Natural killer cell (primary cell): ENCODE data around the gene GPATCH3. TPM values are rescaled to one million over a fixed set of nuclear protein-coding genes. Genes with fewer than 3 reads are reported as not detected.

Source experiments
- ATAC-seq, 3 donors: fragments of 150-1000 bp in 2 of 3; fragments of 200-7000 bp in 1 of 3; cut with Tn5 transposase; 1 replicate in 1 of 3; 2 replicates in 2 of 3; pipeline ENCODE4 v1.10.0; 2021; ENCODE audit warnings: mild to moderate bottlenecking in 2 of 3, moderate library complexity in 2 of 3
- DNase-seq, 2 donors: peaks; one replicate each; pipeline versions ENCODE4 v3.0.0 to v3.0.0-alpha.2; 2013 to 2021; ENCODE audit warnings: mixed read lengths in 1 of 2
- H3K27ac ChIP-seq: one replicate; pipeline ENCODE4 v1.5.1; 2013; ENCODE audit warnings: mild to moderate bottlenecking, low read length
- H3K27me3 ChIP-seq: one replicate; pipeline ENCODE4 v1.6.1; 2013; ENCODE audit warnings: low read length; ENCODE audit not compliant: control insufficient read depth, insufficient read depth
- H3K36me3 ChIP-seq: one replicate; pipeline ENCODE4 v1.6.1; 2013; ENCODE audit warnings: low read length; ENCODE audit not compliant: control insufficient read depth, insufficient read depth
- H3K4me1 ChIP-seq: one replicate; pipeline ENCODE4 v1.6.1; 2013; ENCODE audit warnings: low read length; ENCODE audit not compliant: control insufficient read depth, insufficient read depth
- H3K4me3 ChIP-seq: one replicate; pipeline ENCODE4 v1.5.1; 2013; ENCODE audit warnings: low read length
- H3K9me3 ChIP-seq: one replicate; pipeline ENCODE4 v1.6.1; 2013; ENCODE audit warnings: low read length; ENCODE audit not compliant: control insufficient read depth, insufficient read depth
- H3K27ac Mint-ChIP-seq, 2 donors: one replicate each; pipeline ENCODE4 v1.8.0; 2022; ENCODE audit warnings: mild to moderate bottlenecking in 2 of 2, mixed read lengths in 2 of 2, moderate library complexity in 1 of 2
- H3K27me3 Mint-ChIP-seq, 2 donors: one replicate each; pipeline ENCODE4 v1.8.0; 2022; ENCODE audit warnings: low read depth in 2 of 2, mixed read lengths in 2 of 2
- H3K36me3 Mint-ChIP-seq: one replicate; pipeline ENCODE4 v1.8.0; 2022; ENCODE audit warnings: mixed read lengths
- H3K4me1 Mint-ChIP-seq, 2 donors: one replicate each; pipeline ENCODE4 v1.8.0; 2022; ENCODE audit warnings: mixed read lengths in 2 of 2
- H3K4me3 Mint-ChIP-seq: one replicate; pipeline ENCODE4 v1.8.0; 2022; ENCODE audit warnings: mild to moderate bottlenecking, moderate library complexity, mixed read lengths
- H3K9me3 Mint-ChIP-seq, 2 donors: one replicate each; pipeline ENCODE4 v1.8.0; 2022; ENCODE audit warnings: mixed read lengths in 2 of 2
- CTCF ChIP-seq: fragments of 200-600 bp; IDR thresholded peaks from one replicate; pipeline ENCODE4 v1.8.0; 2022; ENCODE audit warnings: antibody characterized with exemption
- WGBS: methylation state at CpG from one replicate; pipeline ENCODE4 v1.1.7; 2013; ENCODE audit warnings: missing lambda C conversion rate; ENCODE audit not compliant: insufficient coverage; 5-methylcytosine and 5-hydroxymethylcytosine counted together
- intact Hi-C: fragments of 100-400 bp; cut with micrococcal nuclease; formaldehyde crosslinking; loops from one replicate; pipeline ENCODE4 v1.14.2; 2022
- total RNA-seq, 4 donors: library from RNA; stranded (reverse); fragments of 120-200 nt in 1 of 4; gene quantifications; one replicate each; pipeline versions ENCODE4 v1.2.3 to v1.2.4, GENCODE V29; 2013 to 2022

Gene GPATCH3
- total RNA-seq, 3 donors from 2014 or later (not counting 1 experiment from before 2014, with no cell fraction given): 25.5 to 41.3 (median 34.6) TPM

- Histone ChIP-seq H3K9me3 (no peaks in the 10 kb centered on the region), H3K4me3 (no peak overlapping the region), H3K27ac (no peak overlapping the region), H3K36me3 (peaks cover 52% of the 10 kb centered on the region), H3K27me3 (no peaks in the 10 kb centered on the region), H3K4me1 (no peaks in the 10 kb centered on the region)
- WGBS: 95% methylated on average over 8 of the region's 11 CpGs
- ATAC-seq: no peak
- H3K36me3 Mint-ChIP-seq: no peaks in the 10 kb centered on the region
- no peak for DNase-seq
- no peak for TF ChIP-seq CTCF
- H3K27ac Mint-ChIP-seq: no peak overlapping the region
- no peaks in the 10 kb centered on the region for H3K9me3 Mint-ChIP-seq
- no peaks in the 10 kb centered on the region for H3K27me3 Mint-ChIP-seq
- H3K4me1 Mint-ChIP-seq: peaks cover 0 to 5% of the 10 kb centered on the region in 2 donors
- intact Hi-C loops: no loop called here
- no peak overlapping the region for H3K4me3 Mint-ChIP-seq
Observed at GRCh38 chr1:26856181-26856580, 44.1 kb downstream of the GPATCH3 start.

GRCh38 chr1:26855636-26856035 is 44.6 kb downstream of the GPATCH3 start:
- H3K9me3 ChIP-seq: no peaks in the 10 kb centered on the region
- H3K4me3 ChIP-seq: no peak overlapping the region
- no peak for TF ChIP-seq CTCF
- DNase-seq (no peak), ATAC-seq (no peak)
- Mint-ChIP-seq H3K27ac (no peak overlapping the region), H3K27me3 (no peaks in the 10 kb centered on the region), H3K4me1 (peaks cover 0 to 5% of the 10 kb centered on the region in 2 donors), H3K36me3 (no peaks in the 10 kb centered on the region), H3K9me3 (no peaks in the 10 kb centered on the region), H3K4me3 (no peak overlapping the region)
- H3K36me3 ChIP-seq: peaks cover 57% of the 10 kb centered on the region
- 95% methylated on average over 4 of the region's 4 CpGs for WGBS
- H3K27me3 ChIP-seq: no peaks in the 10 kb centered on the region
- intact Hi-C loops: no loop called here
- no peaks in the 10 kb centered on the region for H3K4me1 ChIP-seq
- no peak overlapping the region for H3K27ac ChIP-seq

GRCh38 chr1:26854906-26855305 is 45.4 kb downstream of the GPATCH3 start:
- Mint-ChIP-seq H3K4me3 (no peak overlapping the region), H3K27me3 (no peaks in the 10 kb centered on the region), H3K4me1 (peaks cover 0 to 5% of the 10 kb centered on the region in 2 donors)

More at GRCh38 chr1:26854906-26855305, 45.4 kb downstream of the GPATCH3 start:
- Mint-ChIP-seq H3K36me3 (no peaks in the 10 kb centered on the region), H3K9me3 (no peaks in the 10 kb centered on the region), H3K27ac (no peak overlapping the region)
- TF ChIP-seq CTCF: no peak
- no peaks in the 10 kb centered on the region for H3K9me3 ChIP-seq
- H3K36me3 ChIP-seq: peaks cover 65% of the 10 kb centered on the region
- DNase-seq (no peak), ATAC-seq (no peak)
- WGBS: 99% methylated on average over 3 of the region's 5 CpGs
- no peaks in the 10 kb centered on the region for H3K4me1 ChIP-seq
- H3K27ac ChIP-seq: no peak overlapping the region
- H3K27me3 ChIP-seq: no peaks in the 10 kb centered on the region
- no peak overlapping the region for H3K4me3 ChIP-seq
- intact Hi-C loops: no loop called here
